ENCODE measurements around the gene PPP1R18.
"Not testable (repeated sequence)": the region's sequence is repeated elsewhere in the genome, so short reads cannot be mapped to it uniquely, and the experiment has no call there.

PPP1R18 gene, protein sequence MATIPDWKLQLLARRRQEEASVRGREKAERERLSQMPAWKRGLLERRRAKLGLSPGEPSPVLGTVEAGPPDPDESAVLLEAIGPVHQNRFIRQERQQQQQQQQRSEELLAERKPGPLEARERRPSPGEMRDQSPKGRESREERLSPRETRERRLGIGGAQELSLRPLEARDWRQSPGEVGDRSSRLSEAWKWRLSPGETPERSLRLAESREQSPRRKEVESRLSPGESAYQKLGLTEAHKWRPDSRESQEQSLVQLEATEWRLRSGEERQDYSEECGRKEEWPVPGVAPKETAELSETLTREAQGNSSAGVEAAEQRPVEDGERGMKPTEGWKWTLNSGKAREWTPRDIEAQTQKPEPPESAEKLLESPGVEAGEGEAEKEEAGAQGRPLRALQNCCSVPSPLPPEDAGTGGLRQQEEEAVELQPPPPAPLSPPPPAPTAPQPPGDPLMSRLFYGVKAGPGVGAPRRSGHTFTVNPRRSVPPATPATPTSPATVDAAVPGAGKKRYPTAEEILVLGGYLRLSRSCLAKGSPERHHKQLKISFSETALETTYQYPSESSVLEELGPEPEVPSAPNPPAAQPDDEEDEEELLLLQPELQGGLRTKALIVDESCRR

DNA sequence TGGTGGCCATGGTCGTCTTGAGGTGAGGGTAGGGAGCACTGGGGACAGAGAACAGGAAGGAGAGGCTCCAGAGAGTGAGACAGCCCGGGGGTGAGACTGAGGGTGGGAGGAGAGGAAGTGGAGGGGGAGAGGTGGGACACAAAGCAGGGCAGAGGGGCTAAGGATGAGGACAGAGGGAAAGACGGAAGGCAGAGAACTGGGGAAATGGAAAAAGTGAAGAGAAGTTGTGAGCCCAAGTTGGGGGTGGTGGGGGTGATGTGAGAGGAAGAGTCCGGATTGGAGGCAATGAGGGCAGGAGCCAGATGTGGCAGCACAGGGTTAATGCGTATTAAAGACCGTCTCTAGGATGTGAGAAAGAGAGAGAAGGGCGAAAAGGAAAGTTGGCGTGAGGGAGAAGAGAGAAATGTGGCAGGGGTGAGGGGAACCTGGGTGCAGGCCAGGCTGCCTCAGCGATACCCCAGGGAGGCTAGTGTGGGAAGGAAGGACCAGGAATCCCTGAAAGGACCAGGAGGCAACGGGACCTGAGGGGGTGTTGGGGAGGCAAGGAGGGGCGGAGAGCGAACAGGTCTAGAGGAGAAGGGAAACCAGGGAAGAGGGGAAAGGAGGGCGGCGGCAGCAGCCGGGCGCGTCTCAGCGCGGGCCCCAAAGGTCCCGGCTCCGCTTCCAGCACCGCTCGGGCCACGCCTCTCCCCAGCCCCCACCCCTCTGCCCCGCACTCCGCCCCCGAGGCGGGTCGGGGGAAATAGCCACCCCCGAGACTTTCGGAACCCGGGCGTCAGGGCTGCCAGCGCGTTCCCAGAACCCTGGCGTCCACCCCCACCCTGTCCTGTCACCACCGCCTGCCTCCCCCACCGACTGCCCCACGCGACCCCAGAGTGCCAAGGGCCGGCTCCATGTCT is at the start of gene PPP1R18:
Gene PPP1R18, minus strand, starts transcription at position 637 of the 899 bp plus-strand sequence. Its CDS starts 627 bp downstream, at position 10.
- DNase-seq (ENCODE audit: low spot score) = no peak

DNA sequence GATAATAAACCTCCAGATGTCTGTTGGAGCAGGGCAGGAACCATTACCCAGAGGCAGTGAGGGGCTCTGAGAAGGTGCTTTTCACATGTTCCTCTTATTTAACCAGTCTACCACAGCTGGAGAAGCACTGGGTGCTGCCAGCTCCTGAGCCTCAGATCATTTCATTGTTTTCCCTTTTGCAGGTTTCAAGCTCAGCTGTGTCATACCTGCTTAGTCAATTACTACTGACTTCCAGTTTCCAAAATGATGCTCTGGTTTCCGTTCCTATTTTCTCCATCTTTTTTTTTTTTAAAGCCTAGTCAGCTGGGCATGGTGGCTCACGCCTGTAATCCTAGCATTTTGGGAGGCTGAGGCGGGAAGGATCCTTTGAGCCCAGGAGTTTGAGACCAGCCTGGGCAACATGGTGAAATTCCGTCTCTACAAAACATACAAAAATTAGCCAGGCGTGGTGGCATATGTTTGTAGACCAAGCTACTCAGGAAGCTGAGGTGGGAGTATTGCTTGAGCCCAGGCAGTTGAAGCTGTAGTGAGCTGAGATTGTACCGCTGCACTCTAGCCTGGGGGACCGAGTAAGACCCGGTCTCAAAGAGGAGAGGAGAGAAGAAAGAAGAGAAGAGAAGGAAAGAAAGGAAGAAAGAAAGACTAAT is 49.3 kb upstream of the PPP1R18 start:
- DNase-seq (ENCODE audit: low spot score) = no peak

DNA sequence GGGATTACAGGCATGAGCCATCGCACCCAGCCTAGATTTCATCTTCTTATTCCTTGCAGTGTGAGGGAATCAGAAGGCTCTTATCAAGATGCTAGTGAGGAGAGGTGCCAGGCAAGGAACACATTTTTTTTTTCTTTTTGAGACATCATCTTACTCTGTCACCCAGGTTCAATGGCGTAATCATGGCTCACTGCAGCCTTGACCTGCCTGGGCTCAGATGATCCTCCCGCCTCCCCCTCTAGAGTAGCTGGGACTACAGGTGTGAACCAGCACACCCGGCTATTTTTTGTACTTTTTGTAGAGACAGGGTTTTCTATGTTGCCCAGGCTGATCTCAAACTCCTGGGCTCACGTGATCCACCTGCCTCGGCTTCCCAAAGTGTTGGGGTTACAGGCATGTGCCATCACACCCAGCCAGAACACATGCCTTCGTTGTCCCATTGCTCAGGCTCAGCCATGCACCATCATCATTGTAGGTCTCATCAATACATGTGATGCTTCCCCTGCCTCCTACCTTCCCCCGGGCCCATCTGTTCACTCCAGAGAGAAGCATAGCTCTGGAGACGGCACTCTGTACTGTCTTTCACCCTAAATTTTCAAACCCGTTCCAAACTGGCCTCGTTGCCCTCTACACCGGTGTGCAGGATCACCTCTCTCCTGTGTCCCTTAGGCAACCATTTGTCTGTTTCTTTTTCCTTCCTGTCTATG is 45.9 kb upstream of the PPP1R18 start:
- DNase-seq (ENCODE audit: low spot score) = no peak

DNA sequence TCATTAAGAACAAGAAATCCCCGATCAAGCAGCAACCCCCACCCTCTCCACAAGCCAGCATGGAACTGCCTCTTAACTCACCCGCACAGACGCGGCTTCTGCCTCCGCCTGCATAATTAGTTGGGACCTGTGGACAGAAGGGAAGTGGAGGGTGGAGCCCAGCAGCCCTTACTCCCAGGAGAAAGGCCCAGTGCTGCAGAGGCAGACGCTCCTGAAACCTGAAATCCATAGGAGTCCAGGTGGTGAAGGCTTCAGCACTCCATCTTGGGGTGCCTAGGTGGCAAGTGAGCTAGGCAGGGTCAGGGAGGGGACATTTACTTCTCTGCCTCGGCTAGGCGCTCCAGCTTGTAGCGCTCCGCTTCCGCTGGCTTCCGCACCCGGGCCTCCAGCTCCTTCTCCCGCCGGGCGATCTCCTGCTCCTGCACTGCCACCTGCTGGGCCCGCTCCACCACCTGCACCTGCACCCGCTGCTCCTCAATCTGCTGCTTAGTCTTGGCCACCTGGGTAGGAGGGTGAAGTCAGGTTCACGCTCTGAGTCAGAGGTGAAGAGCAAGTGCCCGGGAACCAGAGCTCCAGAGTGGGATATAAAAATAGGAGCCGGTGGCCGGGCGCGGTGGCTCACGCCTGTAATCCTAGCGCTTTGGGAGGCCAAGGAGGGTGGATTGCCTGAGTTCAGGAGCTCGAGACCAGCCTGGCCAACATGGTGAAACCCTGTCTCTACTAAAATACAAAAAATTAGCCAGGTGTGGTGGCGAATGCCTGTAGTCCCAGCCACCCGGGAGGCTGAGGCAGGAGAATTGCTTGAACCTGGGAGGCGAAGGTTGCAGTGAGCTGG is 44.4 kb upstream of the PPP1R18 start:
- DNase-seq (ENCODE audit: low spot score) = peak; percentile 56

DNA sequence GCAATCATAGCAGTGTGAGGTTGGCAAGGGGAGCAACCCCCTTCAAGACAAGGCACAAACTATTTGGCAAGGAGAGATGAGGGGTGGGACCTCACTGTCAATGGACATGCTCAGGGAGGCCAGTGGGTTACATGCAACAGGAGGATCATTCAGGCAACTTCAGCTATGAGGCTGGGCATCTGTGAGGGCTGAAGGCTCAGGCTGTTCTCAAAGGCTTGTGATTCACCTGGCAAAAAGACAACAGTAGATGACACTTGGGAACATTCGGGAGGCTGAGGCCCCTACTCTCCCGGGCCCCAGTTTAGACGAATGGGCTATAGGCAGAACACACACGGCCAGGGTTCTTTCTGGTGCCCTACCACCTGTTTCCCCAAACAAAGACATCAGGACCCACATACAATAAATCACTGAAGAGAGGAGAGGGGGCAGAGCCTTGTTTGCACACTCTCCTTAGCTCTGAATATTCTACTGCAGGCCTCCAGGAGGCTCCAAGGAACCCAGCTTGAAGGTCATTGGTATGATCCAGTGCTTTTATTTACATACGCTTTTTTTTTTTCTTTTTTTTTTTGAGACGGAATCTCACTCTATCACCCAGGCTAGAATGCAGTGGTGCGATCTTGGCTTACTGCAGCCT is 41.6 kb upstream of the PPP1R18 start:
- DNase-seq (ENCODE audit: low spot score) = no peak

DNA sequence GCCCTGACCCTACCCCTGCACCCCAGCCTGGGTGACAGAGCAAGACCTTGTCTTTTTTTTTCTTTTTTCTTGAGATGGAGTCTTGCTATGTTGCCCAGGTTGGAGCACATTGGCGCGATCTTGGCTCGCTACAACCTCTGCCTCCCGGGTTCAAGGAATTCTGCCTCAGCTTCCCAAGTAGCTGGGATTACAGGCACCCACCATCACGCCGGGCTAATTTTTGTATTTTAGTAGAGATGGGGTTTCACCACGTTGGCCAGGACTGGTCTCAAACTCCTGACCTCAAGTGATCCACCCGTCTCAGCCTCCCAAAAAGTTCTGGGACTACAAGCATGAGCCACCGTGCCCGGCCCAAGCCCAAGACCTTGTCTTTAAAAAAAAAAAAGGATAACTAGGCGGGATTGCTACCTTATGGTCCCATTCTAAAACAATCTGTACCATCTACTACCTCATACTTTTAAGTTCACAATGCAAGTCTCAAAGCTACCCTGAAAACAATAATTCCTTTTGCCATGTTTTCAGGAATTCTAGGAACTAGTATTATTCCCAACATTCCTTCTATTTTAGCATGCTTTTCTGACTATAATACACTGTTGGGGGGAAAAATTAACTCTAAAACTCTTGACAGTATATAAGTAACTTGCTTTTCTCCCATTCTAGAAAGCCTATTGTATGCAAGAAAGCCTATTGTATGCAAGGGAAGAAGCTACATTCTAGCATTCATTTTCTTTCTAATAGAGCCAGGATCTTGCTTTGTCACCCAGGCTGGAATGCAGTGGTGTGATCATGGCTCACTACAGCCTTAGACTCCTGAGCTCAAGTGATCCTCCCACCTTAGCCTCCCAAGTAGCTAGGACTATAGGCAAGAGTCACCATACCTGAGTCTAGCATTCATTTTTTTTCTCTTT is 40.3 kb upstream of the PPP1R18 start:
- no peak for DNase-seq (ENCODE audit: low spot score)

DNA sequence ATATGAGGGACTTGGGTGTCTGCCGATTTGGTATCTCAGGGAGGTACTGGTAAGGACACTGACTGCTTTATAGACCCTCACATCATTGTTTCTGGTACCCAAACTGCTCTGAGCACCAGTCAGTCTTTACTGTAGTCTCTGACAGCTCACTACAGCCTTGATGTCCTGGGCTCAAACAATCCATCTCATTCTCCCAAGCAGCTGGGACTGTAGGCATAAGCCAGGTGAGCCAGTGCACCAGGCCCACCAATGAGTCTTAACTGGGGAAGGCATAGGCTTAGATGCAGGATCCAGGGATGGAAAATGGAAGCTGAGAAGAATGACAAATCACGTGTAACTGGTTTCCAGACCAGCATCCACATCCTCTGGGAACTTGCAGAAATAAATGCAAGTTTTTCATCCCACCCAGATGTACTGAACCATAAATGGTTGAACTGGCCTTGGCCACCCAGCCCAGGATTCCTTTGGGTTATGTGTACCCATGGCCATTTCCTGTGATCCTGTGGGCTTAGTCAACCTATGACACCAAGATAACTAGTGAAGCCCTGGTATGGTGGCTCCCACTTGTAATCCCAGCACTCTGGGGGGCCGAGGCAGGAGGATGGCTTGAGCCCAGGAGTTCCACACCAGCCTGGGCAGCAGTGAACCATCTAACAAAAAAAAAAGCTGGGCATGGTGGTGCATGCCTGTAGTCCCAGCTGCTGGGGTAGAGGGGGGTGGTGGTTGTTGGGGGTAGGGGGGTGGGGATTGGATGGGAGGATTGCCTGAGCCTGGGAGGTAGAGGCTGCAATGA is 39.5 kb upstream of the PPP1R18 start:
- DNase-seq (ENCODE audit: low spot score) = no peak

DNA sequence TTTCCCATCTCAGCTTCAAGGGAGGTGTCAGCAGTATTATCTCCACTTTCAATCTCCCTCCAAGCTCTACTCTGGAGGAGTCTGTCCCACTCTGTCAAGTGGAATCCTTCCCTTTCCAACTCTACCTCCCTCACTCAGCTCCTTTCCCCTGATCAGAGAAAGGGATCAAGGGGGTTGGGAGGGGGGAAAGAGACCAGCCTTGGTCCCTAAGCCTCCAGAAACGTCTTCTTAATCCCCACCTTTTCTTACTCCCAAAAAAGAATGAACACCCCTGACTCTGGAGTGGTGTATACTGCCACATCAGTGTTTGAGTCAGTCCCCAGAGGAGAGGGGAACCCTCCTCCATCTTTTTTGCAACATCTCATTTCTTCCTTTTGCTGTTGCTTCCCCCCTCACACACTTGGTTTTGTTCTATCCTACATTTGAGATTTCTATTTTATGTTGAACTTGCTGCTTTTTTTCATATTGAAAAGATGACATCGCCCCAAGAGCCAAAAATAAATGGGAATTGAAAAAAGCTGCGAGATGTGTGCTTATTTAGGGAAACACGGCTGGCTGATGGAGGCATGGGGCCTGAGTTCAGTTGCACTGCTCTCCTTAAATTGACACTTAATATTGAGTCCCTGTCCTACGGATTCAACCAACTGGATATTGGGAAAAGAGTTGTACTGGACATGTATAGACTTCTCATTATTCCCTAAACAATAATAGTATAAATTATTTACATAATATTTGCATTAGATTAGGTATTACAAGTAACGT is 38.6 kb upstream of the PPP1R18 start:
- no peak for DNase-seq (ENCODE audit: low spot score)

DNA sequence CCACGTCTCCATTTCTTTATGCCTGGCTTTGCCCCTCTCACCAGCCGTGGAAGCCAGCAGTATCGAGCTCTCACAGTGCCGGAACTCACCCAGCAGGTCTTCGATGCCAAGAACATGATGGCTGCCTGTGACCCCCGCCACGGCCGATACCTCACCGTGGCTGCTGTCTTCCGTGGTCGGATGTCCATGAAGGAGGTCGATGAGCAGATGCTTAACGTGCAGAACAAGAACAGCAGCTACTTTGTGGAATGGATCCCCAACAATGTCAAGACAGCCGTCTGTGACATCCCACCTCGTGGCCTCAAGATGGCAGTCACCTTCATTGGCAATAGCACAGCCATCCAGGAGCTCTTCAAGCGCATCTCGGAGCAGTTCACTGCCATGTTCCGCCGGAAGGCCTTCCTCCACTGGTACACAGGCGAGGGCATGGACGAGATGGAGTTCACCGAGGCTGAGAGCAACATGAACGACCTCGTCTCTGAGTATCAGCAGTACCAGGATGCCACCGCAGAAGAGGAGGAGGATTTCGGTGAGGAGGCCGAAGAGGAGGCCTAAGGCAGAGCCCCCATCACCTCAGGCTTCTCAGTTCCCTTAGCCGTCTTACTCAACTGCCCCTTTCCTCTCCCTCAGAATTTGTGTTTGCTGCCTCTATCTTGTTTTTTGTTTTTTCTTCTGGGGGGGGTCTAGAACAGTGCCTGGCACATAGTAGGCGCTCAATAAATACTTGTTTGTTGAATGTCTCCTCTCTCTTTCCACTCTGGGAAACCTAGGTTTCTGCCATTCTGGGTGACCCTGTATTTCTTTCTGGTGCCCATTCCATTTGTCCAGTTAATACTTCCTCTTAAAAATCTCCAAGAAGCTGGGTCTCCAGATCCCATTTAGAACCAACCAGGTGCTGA is 37.6 kb upstream of the PPP1R18 start:
- DNase-seq (ENCODE audit: low spot score) = not testable (repeated sequence)

DNA sequence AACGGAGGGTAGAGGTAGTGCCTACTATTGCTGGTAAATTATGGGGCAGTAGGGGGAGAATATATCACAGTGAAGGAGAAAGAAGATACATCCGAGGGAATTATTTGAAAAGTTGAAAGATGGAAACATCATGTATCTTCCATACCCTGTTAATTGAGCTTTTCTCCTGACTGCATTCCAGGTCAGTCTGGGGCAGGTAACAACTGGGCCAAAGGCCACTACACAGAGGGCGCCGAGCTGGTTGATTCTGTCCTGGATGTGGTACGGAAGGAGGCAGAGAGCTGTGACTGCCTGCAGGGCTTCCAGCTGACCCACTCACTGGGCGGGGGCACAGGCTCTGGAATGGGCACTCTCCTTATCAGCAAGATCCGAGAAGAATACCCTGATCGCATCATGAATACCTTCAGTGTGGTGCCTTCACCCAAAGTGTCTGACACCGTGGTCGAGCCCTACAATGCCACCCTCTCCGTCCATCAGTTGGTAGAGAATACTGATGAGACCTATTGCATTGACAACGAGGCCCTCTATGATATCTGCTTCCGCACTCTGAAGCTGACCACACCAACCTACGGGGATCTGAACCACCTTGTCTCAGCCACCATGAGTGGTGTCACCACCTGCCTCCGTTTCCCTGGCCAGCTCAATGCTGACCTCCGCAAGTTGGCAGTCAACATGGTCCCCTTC is 36.9 kb upstream of the PPP1R18 start:
- DNase-seq (ENCODE audit: low spot score) = not testable (repeated sequence)

DNA sequence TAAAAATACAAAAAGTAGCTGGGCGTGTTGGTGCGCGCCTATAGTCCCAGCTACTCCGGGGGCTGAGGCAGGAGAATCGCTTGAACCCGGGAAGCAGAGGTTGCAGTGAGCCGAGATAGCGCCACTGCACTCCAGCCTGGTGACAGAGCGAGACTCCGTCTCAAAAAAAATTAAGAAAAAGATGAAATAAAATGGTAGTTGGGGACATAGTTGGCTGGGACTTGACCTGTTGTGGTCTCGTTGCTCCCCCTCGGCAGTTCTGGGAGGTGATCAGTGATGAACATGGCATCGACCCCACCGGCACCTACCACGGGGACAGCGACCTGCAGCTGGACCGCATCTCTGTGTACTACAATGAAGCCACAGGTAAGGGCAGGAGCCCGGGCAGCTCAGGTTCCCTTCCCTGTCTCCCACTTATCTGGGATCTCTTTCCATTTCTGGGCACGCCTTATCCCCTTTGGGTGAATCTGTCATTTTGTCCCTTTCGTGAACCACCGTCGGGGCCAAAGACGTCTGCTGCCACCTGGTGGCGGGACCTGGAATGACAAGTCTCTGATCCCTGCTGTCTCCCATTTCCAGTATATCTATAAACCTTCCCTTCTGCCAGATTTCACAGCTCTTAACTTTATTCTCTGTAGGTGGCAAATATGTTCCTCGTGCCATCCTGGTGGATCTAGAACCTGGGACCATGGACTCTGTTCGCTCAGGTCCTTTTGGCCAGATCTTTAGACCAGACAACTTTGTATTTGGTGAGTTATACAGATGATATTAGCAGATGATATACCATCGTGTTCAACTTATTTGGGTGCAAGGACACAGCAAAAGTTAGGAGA is 36.1 kb upstream of the PPP1R18 start:
- peak; percentile 91 for DNase-seq (ENCODE audit: low spot score)

DNA sequence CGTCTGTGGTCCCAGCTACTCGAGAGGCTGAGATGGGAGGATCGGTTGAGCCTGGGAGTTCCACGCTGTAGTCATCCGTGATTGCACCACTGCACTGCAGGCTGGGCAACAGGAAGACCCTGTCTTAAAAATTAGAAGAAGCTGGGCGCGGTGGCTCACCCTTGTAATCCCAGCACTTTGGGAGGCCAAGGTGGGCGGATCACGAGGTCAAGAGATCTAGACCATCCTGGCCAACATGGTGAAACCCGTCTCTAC is 35.5 kb upstream of the PPP1R18 start:
- not testable (repeated sequence) for DNase-seq (ENCODE audit: low spot score)

DNA sequence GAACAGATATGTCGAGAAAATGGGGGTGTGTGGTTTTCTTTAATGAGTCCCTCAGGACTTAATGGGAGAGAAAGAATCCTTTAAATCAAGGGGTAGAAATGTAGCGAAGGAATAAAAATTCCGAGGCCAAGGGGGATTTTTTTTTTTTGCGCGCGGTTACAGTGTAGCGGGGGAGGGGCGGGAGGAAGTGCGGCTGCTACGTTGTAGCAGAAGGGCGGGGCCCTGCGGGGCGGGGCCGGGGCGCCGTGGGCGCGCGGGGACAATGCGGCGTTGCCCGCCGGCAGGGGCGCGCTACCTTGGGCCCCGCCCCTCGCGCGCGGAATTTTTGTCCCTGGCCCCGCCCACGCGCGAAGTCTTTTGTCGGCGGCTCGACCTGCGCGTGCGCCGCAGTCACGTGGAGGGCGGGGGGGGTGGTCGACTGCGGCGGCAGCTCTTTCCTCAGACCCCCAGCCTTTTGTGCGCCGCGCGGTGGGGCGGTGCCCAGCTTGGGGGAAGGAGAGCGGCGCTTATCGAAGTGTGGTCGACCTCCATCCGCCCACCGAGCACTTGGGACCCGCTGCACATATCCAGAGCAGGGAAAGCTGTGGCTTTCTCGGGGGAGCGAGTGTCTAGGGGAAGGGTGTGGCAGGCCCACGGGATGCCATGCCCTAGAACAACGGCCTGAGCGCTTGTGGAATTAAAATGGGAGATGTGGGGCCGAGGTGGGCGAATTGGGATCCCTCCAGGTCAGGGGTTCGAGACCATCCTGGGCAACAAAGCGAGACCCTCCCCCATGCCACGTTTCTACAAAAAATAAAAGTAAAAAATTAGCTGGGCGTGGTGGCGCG is 35.0 kb upstream of the PPP1R18 start:
- DNase-seq (ENCODE audit: low spot score) = peak; percentile 85

DNA sequence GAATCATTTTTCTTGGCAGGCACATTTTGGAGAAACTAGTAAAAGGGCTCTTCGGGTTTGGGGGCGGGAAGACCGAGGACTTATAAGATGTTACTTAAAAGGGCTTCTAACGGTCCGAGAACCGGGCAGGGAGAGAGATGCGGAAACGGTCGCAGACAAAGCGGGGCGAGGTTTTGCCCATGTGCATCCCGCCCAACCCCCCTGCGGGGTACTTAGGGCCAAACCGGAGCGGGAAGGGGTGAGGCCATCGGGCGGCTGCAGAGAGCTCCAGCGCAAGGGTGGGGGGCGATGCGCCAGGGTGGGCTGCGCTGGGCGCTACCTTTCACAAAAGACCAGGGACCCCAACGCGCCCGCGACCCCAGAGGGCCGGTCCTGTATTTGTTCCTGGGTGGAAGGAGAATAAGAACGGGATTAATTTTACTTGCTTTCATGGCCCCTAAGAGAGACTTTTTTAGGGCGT is 34.3 kb upstream of the PPP1R18 start:
- DNase-seq (ENCODE audit: low spot score) = no peak

Data from hematopoietic multipotent progenitor cell treated with erythropoietin and hydrocortisone succinate and interleukin-3 and kit ligand, for 17 days (in vitro differentiated cells).